WTC11 (cell line): ENCODE results near the gene CCM2.

ENCODE experiments used
- GABPB1 ChIP-seq: sonication (generic); formaldehyde crosslinking; IDR thresholded peaks from 2 replicates; pipeline ENCODE4 v1.8.1; 2023; ENCODE audit warnings: mild to moderate bottlenecking, missing genetic modification reagents
- ZNF263 ChIP-seq: sonication (generic); formaldehyde crosslinking; IDR thresholded peaks from 2 replicates; pipeline ENCODE4 v1.8.1; 2022; ENCODE audit warnings: low read depth, mild to moderate bottlenecking, moderate library complexity, missing genetic modification reagents
- TF ChIP-seq, protein P1 (sequence below): fragments of 200-600 bp; IDR thresholded peaks from 2 replicates; pipeline ENCODE4 v1.8.0; 2022; ENCODE audit warnings: antibody characterized with exemption
- TF ChIP-seq, protein P2 (sequence below): sonication (generic); formaldehyde crosslinking; IDR thresholded peaks from 2 replicates; pipeline ENCODE4 v1.8.1; 2022; ENCODE audit warnings: mild to moderate bottlenecking, moderate library complexity, missing genetic modification reagents

DNA sequence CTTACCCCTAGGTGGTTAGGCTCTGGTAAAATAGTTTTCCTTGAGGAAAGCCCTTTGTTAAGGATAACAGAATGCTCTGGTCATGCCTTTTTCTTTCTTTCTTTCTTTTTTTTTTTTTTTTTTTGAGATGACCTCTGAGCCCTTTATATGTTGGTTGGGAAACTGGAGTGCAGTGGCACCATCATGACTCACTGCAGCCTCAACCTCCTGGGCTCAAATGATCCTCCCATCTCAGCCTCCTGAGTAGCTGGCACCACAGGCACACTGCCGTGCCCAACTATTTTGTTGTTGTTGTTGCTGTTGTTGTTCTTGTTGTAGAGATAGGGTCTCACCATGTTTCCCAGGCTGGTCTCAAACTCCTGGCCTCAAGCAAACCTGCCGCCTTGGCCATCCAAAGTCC is 61.4 kb downstream of the CCM2 start:
- TF ChIP-seq, protein P1, sequence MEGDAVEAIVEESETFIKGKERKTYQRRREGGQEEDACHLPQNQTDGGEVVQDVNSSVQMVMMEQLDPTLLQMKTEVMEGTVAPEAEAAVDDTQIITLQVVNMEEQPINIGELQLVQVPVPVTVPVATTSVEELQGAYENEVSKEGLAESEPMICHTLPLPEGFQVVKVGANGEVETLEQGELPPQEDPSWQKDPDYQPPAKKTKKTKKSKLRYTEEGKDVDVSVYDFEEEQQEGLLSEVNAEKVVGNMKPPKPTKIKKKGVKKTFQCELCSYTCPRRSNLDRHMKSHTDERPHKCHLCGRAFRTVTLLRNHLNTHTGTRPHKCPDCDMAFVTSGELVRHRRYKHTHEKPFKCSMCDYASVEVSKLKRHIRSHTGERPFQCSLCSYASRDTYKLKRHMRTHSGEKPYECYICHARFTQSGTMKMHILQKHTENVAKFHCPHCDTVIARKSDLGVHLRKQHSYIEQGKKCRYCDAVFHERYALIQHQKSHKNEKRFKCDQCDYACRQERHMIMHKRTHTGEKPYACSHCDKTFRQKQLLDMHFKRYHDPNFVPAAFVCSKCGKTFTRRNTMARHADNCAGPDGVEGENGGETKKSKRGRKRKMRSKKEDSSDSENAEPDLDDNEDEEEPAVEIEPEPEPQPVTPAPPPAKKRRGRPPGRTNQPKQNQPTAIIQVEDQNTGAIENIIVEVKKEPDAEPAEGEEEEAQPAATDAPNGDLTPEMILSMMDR: no peak
- TF ChIP-seq ZNF263 (CRISPR knock-in tag): no peak
- TF ChIP-seq, protein P2, sequence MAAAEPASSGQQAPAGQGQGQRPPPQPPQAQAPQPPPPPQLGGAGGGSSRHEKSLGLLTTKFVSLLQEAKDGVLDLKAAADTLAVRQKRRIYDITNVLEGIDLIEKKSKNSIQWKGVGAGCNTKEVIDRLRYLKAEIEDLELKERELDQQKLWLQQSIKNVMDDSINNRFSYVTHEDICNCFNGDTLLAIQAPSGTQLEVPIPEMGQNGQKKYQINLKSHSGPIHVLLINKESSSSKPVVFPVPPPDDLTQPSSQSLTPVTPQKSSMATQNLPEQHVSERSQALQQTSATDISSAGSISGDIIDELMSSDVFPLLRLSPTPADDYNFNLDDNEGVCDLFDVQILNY (CRISPR knock-in tag): no peak
- TF ChIP-seq GABPB1 (CRISPR knock-in tag): no peak
